Glutamatergic neuron (in vitro differentiated cells): ENCODE data around the gene SYTL2. TPM values are rescaled to one million over a fixed set of nuclear protein-coding genes. Genes with fewer than 3 reads are reported as not detected.

Experiments used
- DNase-seq: peaks from one replicate; pipeline ENCODE4 v3.0.0; 2022
- H3K27ac Mint-ChIP-seq: one replicate; pipeline ENCODE4 v1.8.0; 2020; ENCODE audit warnings: mild to moderate bottlenecking, mixed read lengths, inconsistent platforms; ENCODE audit not compliant: unreplicated experiment
- H3K27me3 Mint-ChIP-seq: one replicate; pipeline ENCODE4 v1.8.0; 2020; ENCODE audit warnings: mild to moderate bottlenecking, moderate library complexity, mixed read lengths, inconsistent platforms; ENCODE audit not compliant: unreplicated experiment
- H3K36me3 Mint-ChIP-seq: one replicate; pipeline ENCODE4 v1.8.0; 2020; ENCODE audit warnings: mild to moderate bottlenecking, mixed read lengths, inconsistent platforms; ENCODE audit not compliant: unreplicated experiment
- H3K4me1 Mint-ChIP-seq: one replicate; pipeline ENCODE4 v1.8.0; 2020; ENCODE audit warnings: mild to moderate bottlenecking, low read depth, mixed read lengths, inconsistent platforms; ENCODE audit not compliant: unreplicated experiment
- H3K4me3 Mint-ChIP-seq: one replicate; pipeline ENCODE4 v1.8.0; 2020; ENCODE audit warnings: mild to moderate bottlenecking, mixed read lengths, inconsistent platforms; ENCODE audit not compliant: unreplicated experiment
- H3K9me3 Mint-ChIP-seq: one replicate; pipeline ENCODE4 v1.8.0; 2020; ENCODE audit warnings: mild to moderate bottlenecking, moderate library complexity, mixed read lengths, inconsistent platforms; ENCODE audit not compliant: unreplicated experiment
- CTCF ChIP-seq: fragments of 200-600 bp; sonication (generic); IDR thresholded peaks from one replicate; pipeline ENCODE4 v1.5.0; 2021; ENCODE audit not compliant: partially characterized antibody, unreplicated experiment
- total RNA-seq: library from RNA; stranded (reverse); fragmentation: NEBNext Ultra II Directional; extraction: Animal tissue kit (Norgen Biotek cat#: 25700); gene quantifications from one replicate; pipeline ENCODE4 v1.2.1, GENCODE V29; 2021; ENCODE audit not compliant: unreplicated experiment

SYTL2 gene
- total RNA-seq, 1 donor from 2014 or later: 4.0 TPM

GRCh38 chr11:85749884-85750283 is 61.1 kb downstream of the SYTL2 start:
- H3K4me3 Mint-ChIP-seq: no peak overlapping the region
- no peaks in the 10 kb centered on the region for H3K36me3 Mint-ChIP-seq
- H3K9me3 Mint-ChIP-seq: no peaks in the 10 kb centered on the region
- no peak for DNase-seq
- TF ChIP-seq CTCF: no peak
- no peaks in the 10 kb centered on the region for H3K27me3 Mint-ChIP-seq
- H3K27ac Mint-ChIP-seq: no peak overlapping the region
- H3K4me1 Mint-ChIP-seq: no peaks in the 10 kb centered on the region

- no peaks in the 10 kb centered on the region for H3K27me3 Mint-ChIP-seq
- H3K27ac Mint-ChIP-seq: no peak overlapping the region
- H3K4me3 Mint-ChIP-seq: no peak overlapping the region
Measured at GRCh38 chr11:85749287-85749834, 61.6 kb downstream of the SYTL2 start.

GRCh38 chr11:85748455-85748891 is 62.5 kb downstream of the SYTL2 start:
- no peak overlapping the region for H3K4me3 Mint-ChIP-seq
- no peak overlapping the region for H3K27ac Mint-ChIP-seq
- no peaks in the 10 kb centered on the region for H3K36me3 Mint-ChIP-seq
- TF ChIP-seq CTCF: no peak
- no peak for DNase-seq
- no peaks in the 10 kb centered on the region for H3K9me3 Mint-ChIP-seq
- H3K4me1 Mint-ChIP-seq: no peaks in the 10 kb centered on the region
- no peaks in the 10 kb centered on the region for H3K27me3 Mint-ChIP-seq

More at GRCh38 chr11:85749287-85749834, 61.6 kb downstream of the SYTL2 start:
- no peaks in the 10 kb centered on the region for H3K4me1 Mint-ChIP-seq
- no peak for TF ChIP-seq CTCF
- H3K36me3 Mint-ChIP-seq: no peaks in the 10 kb centered on the region
- DNase-seq: no peak
- H3K9me3 Mint-ChIP-seq: no peaks in the 10 kb centered on the region

- H3K27me3 Mint-ChIP-seq: no peaks in the 10 kb centered on the region
- no peaks in the 10 kb centered on the region for H3K36me3 Mint-ChIP-seq
- no peak for DNase-seq
Measured at GRCh38 chr11:85746670-85747069, 64.3 kb downstream of the SYTL2 start.

More at GRCh38 chr11:85746670-85747069, 64.3 kb downstream of the SYTL2 start:
- no peaks in the 10 kb centered on the region for H3K4me1 Mint-ChIP-seq
- no peak for TF ChIP-seq CTCF
- H3K27ac Mint-ChIP-seq: no peak overlapping the region
- no peaks in the 10 kb centered on the region for H3K9me3 Mint-ChIP-seq
- no peak overlapping the region for H3K4me3 Mint-ChIP-seq
